GM19468 (cell line): ENCODE data around the gene FANCE.
A peak's percentile ranks its signal among the peaks of the same experiment; 100 is the strongest.

Source experiments
- ATAC-seq: cut with Tn5 transposase; IDR thresholded peaks from one replicate; pipeline ENCODE4 v1.9.1; 2021; ENCODE audit warnings: mild to moderate bottlenecking, moderate library complexity, moderate number of reproducible peaks; ENCODE audit not compliant: unreplicated experiment; ENCODE audit errors: extremely low read depth

The FANCE gene, protein sequence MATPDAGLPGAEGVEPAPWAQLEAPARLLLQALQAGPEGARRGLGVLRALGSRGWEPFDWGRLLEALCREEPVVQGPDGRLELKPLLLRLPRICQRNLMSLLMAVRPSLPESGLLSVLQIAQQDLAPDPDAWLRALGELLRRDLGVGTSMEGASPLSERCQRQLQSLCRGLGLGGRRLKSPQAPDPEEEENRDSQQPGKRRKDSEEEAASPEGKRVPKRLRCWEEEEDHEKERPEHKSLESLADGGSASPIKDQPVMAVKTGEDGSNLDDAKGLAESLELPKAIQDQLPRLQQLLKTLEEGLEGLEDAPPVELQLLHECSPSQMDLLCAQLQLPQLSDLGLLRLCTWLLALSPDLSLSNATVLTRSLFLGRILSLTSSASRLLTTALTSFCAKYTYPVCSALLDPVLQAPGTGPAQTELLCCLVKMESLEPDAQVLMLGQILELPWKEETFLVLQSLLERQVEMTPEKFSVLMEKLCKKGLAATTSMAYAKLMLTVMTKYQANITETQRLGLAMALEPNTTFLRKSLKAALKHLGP

DNA sequence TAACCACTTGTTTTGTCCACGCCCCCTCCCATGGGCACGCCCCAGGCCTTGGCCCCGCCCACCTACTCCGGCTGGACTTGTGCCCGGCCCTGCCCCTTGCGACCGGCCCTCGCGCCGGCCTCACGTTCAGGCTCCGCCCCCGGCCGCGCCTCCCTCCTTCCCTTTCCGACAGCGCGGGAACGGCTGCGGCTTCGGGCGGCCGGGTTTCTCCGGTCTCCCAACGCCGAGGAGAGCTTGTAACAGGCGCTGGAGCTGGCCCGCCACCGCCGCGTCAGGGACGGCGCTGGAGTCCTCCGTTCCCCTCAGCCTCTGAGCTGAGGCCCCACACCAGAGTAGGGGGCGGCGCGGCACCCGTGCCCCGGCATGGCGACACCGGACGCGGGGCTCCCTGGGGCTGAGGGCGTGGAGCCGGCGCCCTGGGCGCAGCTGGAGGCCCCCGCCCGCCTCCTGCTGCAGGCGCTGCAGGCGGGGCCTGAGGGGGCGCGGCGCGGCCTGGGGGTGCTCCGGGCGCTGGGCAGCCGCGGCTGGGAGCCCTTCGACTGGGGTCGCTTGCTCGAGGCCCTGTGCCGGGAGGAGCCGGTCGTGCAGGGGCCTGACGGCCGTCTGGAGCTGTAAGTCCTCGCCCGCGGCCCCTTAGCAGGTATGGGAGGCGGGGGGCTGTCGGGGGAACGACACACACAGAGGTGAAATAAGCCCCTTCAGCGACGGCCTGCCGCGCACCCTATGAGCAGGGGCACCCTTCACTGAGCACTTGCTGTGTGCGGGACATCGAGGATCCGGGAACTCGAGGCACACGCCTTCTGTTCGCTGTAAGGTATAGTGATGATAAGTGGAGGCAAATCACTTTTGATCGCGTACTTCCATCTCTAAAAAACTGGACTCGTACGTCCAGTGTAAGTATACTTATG, at the start of gene FANCE:
Gene FANCE, plus strand, starts transcription at position 156 of the 908 bp plus-strand sequence. Its CDS starts 208 bp downstream, at position 364.
- peak; percentile 63 for ATAC-seq

GRCh38 chr6:35402856-35403191, 49.3 kb upstream of the FANCE start:
- ATAC-seq, result no peak

DNA sequence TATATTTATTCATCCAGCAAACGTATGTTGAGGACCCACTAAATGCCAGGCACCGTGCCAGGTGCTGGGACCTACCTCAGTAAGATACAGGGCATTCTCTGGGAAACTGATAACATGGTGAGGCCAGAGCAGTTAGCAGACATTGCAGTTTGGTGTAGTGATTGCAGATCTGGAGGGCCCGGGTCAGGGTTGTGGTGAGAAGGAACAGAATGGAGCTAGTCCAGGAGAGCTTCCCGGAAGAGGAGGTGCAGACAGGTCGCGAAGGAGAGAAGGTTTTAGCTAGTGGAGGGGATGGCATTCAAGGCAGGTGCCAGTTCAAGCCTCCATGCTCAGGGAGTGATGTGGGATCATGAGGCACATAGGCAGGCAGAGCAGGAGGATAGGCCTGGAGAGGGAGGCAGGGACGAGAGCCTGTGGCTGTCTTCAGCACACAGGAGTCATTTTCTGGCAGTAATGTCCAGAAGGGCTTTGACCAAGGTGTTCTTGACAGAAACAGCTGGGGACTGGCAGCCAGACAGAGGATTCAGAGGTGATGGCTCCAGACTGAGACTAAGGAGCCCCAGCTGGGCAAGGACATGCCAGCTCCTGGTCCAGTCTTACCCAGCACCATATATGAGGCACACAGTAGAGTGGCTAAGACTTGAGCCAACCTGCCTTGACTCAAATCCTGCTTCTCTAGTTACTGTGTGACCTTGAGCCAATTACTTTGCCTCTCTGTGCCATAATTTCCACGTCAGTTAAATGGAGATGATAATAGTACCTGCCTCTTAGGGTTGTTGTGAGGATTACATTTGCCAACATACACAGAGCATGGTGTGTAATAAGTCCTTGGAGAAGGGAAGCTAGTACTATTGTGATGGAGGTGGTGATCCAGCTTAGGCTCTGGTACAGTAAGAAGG, 48.3 kb upstream of the FANCE start:
- ATAC-seq, result no peak

DNA sequence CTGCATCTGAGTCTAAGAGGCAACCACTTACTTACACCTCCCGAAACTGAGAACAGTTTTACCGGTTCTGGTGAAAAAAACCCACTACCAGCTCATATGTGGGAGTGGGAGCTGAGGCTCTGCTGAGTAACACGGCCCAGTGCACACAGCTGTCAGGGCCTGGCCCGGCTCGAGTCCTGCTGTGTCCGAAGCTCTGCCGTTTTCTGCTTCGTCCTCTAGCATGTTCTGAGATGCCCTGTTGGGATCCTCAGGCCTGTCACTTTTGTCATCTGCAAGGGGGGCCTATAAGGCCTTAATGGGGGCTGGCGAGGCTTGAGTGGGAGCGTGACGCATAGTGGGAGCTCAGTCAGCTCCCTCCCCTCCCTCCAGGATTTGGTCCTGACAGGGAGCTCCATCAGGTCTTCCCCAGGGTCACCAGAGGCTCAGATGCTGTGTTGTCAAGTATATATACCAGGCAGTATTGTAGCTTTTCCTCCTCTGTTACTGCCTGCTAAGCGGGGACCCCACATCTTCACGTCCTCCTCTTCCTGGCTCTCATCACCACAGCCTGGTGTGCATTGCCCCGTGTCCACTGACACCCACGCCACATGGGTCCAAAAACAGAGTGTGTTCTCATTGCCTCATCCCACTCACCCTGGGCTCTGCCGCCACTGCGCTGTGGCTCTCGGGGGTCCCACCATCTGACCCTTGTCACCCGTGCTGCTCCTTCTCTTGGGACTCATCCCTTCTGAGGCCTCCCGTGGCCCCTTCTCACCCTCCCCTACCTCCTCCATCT, 45.2 kb upstream of the FANCE start:
- no peak for ATAC-seq

GRCh38 chr6:35409245-35409644, 42.9 kb upstream of the FANCE start:
- no peak for ATAC-seq

DNA sequence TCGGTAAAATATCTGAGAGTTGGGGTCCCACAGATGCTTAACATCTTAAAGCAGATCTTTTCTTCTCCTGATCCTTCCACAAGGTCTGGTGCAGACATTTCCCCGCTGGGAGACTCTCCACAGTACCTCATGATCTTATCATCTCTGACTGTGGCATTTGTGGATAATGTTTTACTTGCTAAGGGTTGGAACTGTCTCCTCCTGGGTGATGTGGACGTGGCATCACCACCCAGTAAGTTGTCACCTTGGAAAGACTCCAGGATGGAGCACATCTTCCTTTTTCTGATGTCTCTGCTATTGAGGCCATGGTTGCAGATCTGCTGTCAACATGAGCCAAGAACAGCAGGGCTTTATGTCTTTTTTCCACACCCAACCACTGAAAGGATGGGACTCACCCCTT, 42.0 kb upstream of the FANCE start:
- no peak for ATAC-seq

DNA sequence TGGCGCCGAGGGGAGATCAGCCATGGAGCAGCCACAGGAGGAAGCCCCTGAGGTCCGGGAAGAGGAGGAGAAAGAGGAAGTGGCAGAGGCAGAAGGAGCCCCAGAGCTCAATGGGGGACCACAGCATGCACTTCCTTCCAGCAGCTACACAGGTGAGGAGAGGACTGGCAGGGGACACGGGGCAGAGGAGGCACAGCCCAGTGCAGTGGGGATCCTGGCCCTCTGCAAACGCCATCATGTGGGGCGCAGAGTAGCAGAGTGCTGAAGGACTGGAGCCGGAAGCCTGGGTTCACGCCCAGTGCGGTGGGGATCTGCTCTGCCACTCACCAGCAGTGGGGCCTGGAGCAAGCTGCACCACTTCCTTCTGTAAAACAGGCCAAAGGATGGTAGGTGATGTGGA, 41.1 kb upstream of the FANCE start:
- no peak for ATAC-seq

- ATAC-seq, result no peak
Measured at GRCh38 chr6:35412102-35412501, 40.0 kb upstream of the FANCE start.

GRCh38 chr6:35413911-35414310, 38.2 kb upstream of the FANCE start:
- no peak for ATAC-seq

DNA sequence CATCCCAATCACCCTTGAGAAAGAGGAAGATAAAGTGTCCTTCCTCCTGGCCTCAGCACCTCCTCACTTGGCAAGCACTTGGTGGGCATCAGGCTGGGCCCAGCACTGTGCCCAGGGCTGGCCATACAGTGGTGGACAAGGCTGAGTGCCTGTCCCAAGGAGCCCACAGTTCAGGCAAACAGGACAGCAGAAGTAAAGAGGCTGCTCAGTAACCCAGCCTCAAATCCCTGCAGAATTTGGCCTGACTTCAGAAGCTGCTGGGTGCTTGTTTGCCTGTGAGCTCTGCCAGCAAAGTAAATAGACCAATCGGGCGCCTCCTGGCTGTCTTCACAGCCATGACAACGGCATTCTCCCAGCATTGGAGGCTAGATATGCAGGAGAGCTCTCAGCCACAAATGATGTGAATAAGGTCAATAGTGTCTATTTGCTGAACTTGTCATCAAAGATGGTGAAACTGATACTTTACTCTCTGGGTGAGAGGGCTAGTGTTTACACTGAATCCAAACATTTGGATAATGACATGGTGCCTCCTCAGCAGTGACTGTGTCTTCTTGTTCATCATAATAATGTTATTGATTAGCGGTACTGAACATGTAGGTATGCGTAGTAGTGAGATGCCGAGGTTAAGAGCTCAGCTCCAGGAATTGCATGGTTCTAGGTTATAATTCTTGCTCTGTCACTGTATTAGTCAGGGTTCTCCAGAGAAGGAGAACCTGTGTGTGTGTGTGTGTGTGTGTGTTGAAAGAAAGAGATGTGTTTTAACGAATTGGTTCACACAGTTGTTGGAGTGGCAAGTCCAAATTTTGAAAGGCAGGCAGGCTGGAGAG, 36.9 kb upstream of the FANCE start:
- no peak for ATAC-seq

- no peak for ATAC-seq
Measured at GRCh38 chr6:35417979-35418661, 34.0 kb upstream of the FANCE start.

- no peak for ATAC-seq
Measured at GRCh38 chr6:35419417-35419816, 32.7 kb upstream of the FANCE start.

- ATAC-seq, result no peak
Measured at GRCh38 chr6:35419961-35420360, 32.2 kb upstream of the FANCE start.

- no peak for ATAC-seq
Measured at GRCh38 chr6:35425284-35425683, 26.9 kb upstream of the FANCE start.

GRCh38 chr6:35426074-35426473, 26.1 kb upstream of the FANCE start:
- ATAC-seq, result no peak

DNA sequence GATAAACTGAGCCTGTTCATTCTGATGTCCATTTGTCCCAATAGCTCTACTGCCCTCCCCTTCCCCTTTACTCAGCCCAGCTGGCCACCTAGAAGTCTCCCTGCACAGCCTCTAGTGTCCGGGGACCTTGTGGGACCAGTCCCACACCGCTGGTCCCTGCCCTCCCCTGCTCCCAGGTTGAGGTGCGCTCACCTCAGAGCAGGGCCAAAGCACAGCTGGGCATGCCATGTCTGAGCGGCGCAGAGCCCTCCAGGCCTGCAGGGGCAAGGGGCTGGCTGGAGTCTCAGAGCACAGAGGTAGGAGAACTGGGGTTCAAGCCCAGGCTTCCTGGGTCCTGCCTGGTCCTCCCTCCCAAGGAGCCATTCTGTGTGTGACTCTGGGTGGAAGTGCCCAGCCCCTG, 24.7 kb upstream of the FANCE start:
- no peak for ATAC-seq

GRCh38 chr6:35427851-35428321, 24.3 kb upstream of the FANCE start:
- no peak for ATAC-seq
